ENCODE measurements around the gene OR1S1.
"Not testable (repeated sequence)": the region's sequence is repeated elsewhere in the genome, so short reads cannot be mapped to it uniquely, and the experiment has no call there.

Gene OR1S1

GRCh38 chr11:58212420-58212819 is at the start of gene OR1S1:
Gene OR1S1, plus strand, starts transcription at chr11:58212720.
- not testable (repeated sequence) for DNase-seq (ENCODE audit: low read depth); H3K4me3 ChIP-seq (ENCODE audit: control insufficient read depth, low read depth, low read length)

- no peak for DNase-seq (ENCODE audit: low read depth)
- H3K4me3 ChIP-seq (ENCODE audit: control insufficient read depth, low read depth, low read length), result no peak overlapping the region
- TF ChIP-seq, protein P1, sequence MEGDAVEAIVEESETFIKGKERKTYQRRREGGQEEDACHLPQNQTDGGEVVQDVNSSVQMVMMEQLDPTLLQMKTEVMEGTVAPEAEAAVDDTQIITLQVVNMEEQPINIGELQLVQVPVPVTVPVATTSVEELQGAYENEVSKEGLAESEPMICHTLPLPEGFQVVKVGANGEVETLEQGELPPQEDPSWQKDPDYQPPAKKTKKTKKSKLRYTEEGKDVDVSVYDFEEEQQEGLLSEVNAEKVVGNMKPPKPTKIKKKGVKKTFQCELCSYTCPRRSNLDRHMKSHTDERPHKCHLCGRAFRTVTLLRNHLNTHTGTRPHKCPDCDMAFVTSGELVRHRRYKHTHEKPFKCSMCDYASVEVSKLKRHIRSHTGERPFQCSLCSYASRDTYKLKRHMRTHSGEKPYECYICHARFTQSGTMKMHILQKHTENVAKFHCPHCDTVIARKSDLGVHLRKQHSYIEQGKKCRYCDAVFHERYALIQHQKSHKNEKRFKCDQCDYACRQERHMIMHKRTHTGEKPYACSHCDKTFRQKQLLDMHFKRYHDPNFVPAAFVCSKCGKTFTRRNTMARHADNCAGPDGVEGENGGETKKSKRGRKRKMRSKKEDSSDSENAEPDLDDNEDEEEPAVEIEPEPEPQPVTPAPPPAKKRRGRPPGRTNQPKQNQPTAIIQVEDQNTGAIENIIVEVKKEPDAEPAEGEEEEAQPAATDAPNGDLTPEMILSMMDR (conservative IDR thresholded peaks at IDR 0.05; ENCODE audit: control insufficient read depth, insufficient read depth, low read depth, low read length), result no peak
Measured at GRCh38 chr11:58164389-58164788, 48.1 kb upstream of the OR1S1 start.

GRCh38 chr11:58164990-58165389 is 47.5 kb upstream of the OR1S1 start:
- TF ChIP-seq, protein P1 (conservative IDR thresholded peaks at IDR 0.05; ENCODE audit: control insufficient read depth, insufficient read depth, low read depth, low read length), result no peak
- H3K4me3 ChIP-seq (ENCODE audit: control insufficient read depth, low read depth, low read length), result no peak overlapping the region
- DNase-seq (ENCODE audit: low read depth), result no peak

DNA sequence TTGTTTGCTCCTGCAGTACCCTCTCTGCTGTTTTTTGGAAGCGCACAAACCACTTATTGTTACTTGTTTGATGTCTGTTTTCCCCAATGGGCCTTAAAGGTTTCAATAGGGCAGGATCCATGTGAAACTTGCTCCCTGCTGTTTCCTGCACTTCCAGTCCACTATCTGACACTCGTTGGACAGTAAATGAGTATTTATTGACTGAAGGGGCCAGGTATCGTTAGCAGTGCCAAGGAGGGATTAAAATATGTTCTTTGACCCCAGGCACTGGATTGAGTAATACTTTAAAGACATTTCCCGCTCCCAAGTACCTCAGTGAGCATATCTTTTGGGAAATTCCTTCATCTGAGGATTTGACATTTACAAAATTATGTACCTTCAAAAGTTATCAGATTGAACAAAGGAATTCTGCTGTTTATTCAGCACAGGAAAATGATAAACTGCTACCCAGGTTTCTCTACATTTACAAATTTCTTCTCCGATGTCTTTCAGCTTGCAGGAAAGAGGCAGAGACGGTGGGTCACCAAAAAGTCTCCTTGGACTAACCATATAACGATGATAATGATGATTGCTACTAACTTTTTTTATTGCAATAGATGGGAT is 46.9 kb upstream of the OR1S1 start:
- TF ChIP-seq, protein P1 (conservative IDR thresholded peaks at IDR 0.05; ENCODE audit: control insufficient read depth, insufficient read depth, low read depth, low read length), result no peak
- no peak for DNase-seq (ENCODE audit: low read depth)
- H3K4me3 ChIP-seq (ENCODE audit: control insufficient read depth, low read depth, low read length), result no peak overlapping the region

GRCh38 chr11:58177409-58178054 is 35.0 kb upstream of the OR1S1 start:
- no peak for DNase-seq (ENCODE audit: low read depth)
- no peak overlapping the region for H3K4me3 ChIP-seq (ENCODE audit: control insufficient read depth, low read depth, low read length)
- TF ChIP-seq, protein P1 (conservative IDR thresholded peaks at IDR 0.05; ENCODE audit: control insufficient read depth, insufficient read depth, low read depth, low read length), result no peak

DNA sequence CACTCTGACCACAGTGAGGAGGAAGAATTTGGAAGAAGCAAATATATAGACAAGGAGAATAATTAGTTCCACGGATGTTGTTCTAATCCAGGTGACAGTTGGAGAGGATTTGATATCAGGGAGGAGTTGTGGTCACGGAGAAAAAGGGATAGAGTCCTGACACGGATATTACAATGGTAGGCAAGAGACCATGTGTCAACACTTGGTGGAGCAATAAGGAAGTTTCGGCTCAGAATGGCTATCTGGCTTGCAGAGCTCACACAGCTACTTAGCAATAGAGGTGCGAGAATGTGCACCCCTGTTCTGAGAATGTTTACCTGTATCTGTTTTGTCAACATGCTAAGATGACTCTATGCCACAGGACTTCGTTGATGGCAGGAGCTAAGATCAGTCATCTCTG is 34.1 kb upstream of the OR1S1 start:
- TF ChIP-seq, protein P1 (conservative IDR thresholded peaks at IDR 0.05; ENCODE audit: control insufficient read depth, insufficient read depth, low read depth, low read length), result no peak
- no peak overlapping the region for H3K4me3 ChIP-seq (ENCODE audit: control insufficient read depth, low read depth, low read length)
- no peak for DNase-seq (ENCODE audit: low read depth)

DNA sequence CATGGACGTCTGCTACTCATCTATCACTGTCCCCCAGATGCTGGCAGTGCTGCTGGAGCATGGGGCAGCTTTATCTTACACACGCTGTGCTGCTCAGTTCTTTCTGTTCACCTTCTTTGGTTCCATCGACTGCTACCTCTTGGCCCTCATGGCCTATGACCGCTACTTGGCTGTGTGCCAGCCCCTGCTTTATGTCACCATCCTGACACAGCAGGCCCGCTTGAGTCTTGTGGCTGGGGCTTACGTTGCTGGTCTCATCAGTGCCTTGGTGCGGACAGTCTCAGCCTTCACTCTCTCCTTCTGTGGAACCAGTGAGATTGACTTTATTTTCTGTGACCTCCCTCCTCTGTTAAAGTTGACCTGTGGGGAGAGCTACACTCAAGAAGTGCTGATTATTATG is 32.9 kb upstream of the OR1S1 start:
- DNase-seq (ENCODE audit: low read depth), result no peak
- no peak overlapping the region for H3K4me3 ChIP-seq (ENCODE audit: control insufficient read depth, low read depth, low read length)
- TF ChIP-seq, protein P1 (conservative IDR thresholded peaks at IDR 0.05; ENCODE audit: control insufficient read depth, insufficient read depth, low read depth, low read length), result no peak

All from fibroblast of mammary gland (primary cell).